WERI-Rb-1 (cell line): ENCODE data around the gene MTUS2.

ENCODE experiments used
- DNase-seq: peaks from one replicate; pipeline ENCODE4 v3.0.0-alpha.2; 2020
- H3K27ac ChIP-seq: fragments of 250-450 bp; sonication (Bioruptor Pico); 2 replicates; pipeline ENCODE4 v1.5.1; 2020; ENCODE audit warnings: mild to moderate bottlenecking, moderate library complexity
- H3K27me3 ChIP-seq: fragments of 250-450 bp; sonication (Bioruptor Pico); 2 replicates; pipeline ENCODE4 v1.5.1; 2021; ENCODE audit warnings: mild to moderate bottlenecking, low read depth, moderate library complexity; ENCODE audit not compliant: insufficient read depth, severe bottlenecking
- H3K36me3 ChIP-seq: fragments of 250-450 bp; sonication (Bioruptor Pico); 2 replicates; pipeline ENCODE4 v1.5.1; 2020; ENCODE audit warnings: mild to moderate bottlenecking, moderate library complexity
- H3K4me3 ChIP-seq: 2 replicates; pipeline ENCODE4 v1.5.1; 2011; ENCODE audit warnings: low read depth, mild to moderate bottlenecking, control low read depth, low read length
- H3K9me3 ChIP-seq: fragments of 250-450 bp; sonication (Bioruptor Pico); 2 replicates; pipeline ENCODE4 v1.5.1; 2021; ENCODE audit warnings: mild to moderate bottlenecking, moderate library complexity; ENCODE audit not compliant: severe bottlenecking
- CTCF ChIP-seq: IDR thresholded peaks from 2 replicates; pipeline ENCODE4 v1.5.1; 2011; ENCODE audit warnings: low read depth, mild to moderate bottlenecking, control low read depth, inconsistent platforms, low read length

Gene MTUS2

DNA sequence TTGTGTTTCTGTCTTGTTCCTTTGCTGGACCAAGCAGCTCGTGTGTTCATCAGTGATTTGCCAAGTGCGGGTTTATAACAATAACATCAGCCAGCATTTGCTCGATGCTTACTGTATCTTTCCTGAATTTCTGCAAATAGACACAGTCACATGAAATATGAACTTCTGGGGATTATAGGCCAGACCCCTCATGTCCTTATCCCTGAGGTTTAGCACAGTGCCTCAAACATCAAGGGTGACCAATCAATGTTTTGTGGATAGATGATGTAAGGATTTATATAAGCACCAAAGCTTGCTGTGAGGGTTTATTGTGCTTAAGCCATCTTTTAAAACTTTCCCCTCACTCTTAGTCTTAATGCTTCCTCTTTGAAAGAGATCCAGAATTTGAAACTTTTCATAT is 451.5 kb downstream of the MTUS2 start:
- H3K4me3 ChIP-seq = no peak overlapping the region
- no peaks in the 10 kb centered on the region for H3K27me3 ChIP-seq
- no peaks in the 10 kb centered on the region for H3K36me3 ChIP-seq
- no peaks in the 10 kb centered on the region for H3K9me3 ChIP-seq
- TF ChIP-seq CTCF = no peak
- no peak for DNase-seq
- no peak overlapping the region for H3K27ac ChIP-seq

- H3K36me3 ChIP-seq = no peaks in the 10 kb centered on the region
- H3K9me3 ChIP-seq = no peaks in the 10 kb centered on the region
- TF ChIP-seq CTCF = no peak
- H3K27me3 ChIP-seq = no peaks in the 10 kb centered on the region
- DNase-seq = no peak
- no peak overlapping the region for H3K27ac ChIP-seq
- no peak overlapping the region for H3K4me3 ChIP-seq
Observed at GRCh38 chr13:29279356-29280254, 459.5 kb downstream of the MTUS2 start.

DNA sequence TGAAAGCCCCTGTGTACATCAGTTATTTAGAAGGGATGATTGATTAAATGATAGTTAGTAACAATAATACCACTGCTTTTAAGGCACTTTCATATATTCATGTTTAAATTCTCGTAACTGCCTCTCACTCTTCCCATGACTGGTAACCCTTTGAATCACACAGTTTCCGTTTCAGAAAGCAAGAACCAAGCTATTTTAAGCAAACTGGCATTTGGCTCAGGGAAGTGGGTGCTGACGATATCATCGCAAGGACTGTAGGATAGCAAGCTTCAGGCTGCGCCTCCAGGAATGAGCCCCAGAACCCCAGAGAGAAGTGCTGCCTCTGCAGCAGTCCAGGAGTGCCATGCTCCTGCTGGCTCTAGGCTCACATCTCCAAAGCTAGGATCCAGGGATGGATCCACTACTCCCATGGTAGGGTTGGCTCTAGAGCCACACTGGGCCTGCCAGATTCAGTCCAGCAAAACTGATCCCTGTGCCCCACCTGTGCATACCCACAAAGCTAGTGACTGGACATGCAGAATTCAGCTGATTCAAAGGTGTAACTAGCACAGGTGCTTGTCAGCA is 461.9 kb downstream of the MTUS2 start:
- H3K4me3 ChIP-seq = no peak overlapping the region
- H3K27me3 ChIP-seq = peaks cover 2% of the 10 kb centered on the region
- no peak for DNase-seq
- H3K27ac ChIP-seq = no peak overlapping the region
- H3K9me3 ChIP-seq = no peaks in the 10 kb centered on the region
- TF ChIP-seq CTCF = no peak
- no peaks in the 10 kb centered on the region for H3K36me3 ChIP-seq

DNA sequence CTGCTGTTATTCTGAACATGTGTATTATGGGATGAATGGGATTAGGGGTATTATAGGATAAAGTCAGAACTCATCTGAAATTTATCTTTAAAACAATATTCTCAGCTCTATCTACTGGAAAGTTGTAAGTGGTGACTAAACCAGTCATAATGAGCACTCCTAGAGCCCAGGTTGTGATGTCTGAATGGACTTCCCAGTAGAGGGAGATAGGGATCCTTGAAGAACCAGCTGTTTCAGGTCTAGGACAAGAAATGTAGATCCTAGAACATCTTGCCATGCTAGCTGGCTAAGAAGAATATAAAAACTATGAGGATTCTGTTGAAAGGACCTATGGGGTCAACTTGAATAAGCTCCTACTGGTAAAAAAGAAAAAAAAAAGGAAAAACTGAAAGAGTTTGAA is 464.6 kb downstream of the MTUS2 start:
- Histone ChIP-seq H3K4me3 (no peak overlapping the region), H3K9me3 (no peaks in the 10 kb centered on the region), H3K36me3 (no peaks in the 10 kb centered on the region), H3K27me3 (peaks cover 2% of the 10 kb centered on the region), H3K27ac (no peak overlapping the region)
- no peak for TF ChIP-seq CTCF
- no peak for DNase-seq

DNA sequence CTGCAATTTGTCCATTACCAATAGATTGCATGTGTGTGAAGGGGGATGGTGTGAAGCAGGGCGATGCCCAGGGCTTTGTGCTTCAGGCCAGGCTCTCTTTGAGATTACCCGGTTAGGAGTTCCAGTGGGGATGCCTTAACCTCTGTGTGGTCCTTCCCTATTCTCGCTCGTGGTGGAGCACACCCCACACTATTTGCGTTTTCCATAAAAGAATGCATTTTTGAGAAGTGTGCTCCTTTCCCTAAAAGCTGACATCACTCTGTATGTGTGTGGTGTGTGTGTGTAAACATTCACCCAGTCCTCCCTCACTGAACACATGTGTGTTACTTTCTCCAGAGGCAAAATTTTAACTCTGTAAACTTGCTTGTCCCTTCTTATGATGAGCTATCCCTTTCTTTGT is 467.1 kb downstream of the MTUS2 start:
- no peak for DNase-seq
- H3K27me3 ChIP-seq = peaks cover 2% of the 10 kb centered on the region
- H3K4me3 ChIP-seq = no peak overlapping the region
- H3K36me3 ChIP-seq = no peaks in the 10 kb centered on the region
- H3K9me3 ChIP-seq = no peaks in the 10 kb centered on the region
- no peak for TF ChIP-seq CTCF
- no peak overlapping the region for H3K27ac ChIP-seq
